ENCODE results near the gene PM20D1. TPM values are rescaled to one million over a fixed set of nuclear protein-coding genes. Genes with fewer than 3 reads are reported as not detected.
A peak's percentile ranks its signal among the peaks of the same experiment; 100 is the strongest.

PM20D1 gene
- total and polyA plus RNA-seq, 2 donors from 2014 or later: 0.69 to 1.6 TPM

GRCh38 chr1:205812878-205813754 is 36.8 kb downstream of the PM20D1 start, which contains the start of gene SLC41A1:
TSS of gene SLC41A1 (minus strand) at chr1:205813198. CDS start at chr1:205810441, 2,757 bp downstream.
- TF ChIP-seq CTCF (IDR thresholded peaks at IDR 0.05; ENCODE audit: borderline replicate concordance, extremely low read depth, insufficient read depth): no peak
- FAIRE-seq (no peak), DNase-seq (peak; percentile 94 to 97 (median 96))
- intact Hi-C loops (cut with DNase I): no loop called here
- peak within 1 kb of the TSS; percentile 39 to 80 (median 66) for H3K9ac ChIP-seq (ENCODE audit: low read length in 3 of 3)
- peaks cover 0 to 24% (median 24%) of the 10 kb centered on the region in 3 donors for H3K4me1 ChIP-seq (ENCODE audit: control insufficient read depth in 2 of 3, insufficient read depth in 2 of 3, low read depth in 1 of 3, low read length in 3 of 3)
- peaks cover 0 to 4% (median 0%) of the 10 kb centered on the region in 3 donors for H3K36me3 ChIP-seq (ENCODE audit: control insufficient read depth in 2 of 3, insufficient read depth in 3 of 3, low read length in 3 of 3)
- no peaks in the 10 kb centered on the region for H3K9me3 ChIP-seq (ENCODE audit: control insufficient read depth in 2 of 3, insufficient read depth in 1 of 3, low read length in 3 of 3)
- H3K27me3 ChIP-seq (ENCODE audit: control insufficient read depth, insufficient read depth, low read length): no peaks in the 10 kb centered on the region
- peak within 1 kb of the TSS; percentile 75 to 85 for H3K27ac ChIP-seq (ENCODE audit: low read depth in 2 of 2, low read length in 2 of 2)
- peak within 1 kb of the TSS; percentile 69 to 92 (median 81) for H3K4me3 ChIP-seq (ENCODE audit: low read length in 3 of 3)

DNA sequence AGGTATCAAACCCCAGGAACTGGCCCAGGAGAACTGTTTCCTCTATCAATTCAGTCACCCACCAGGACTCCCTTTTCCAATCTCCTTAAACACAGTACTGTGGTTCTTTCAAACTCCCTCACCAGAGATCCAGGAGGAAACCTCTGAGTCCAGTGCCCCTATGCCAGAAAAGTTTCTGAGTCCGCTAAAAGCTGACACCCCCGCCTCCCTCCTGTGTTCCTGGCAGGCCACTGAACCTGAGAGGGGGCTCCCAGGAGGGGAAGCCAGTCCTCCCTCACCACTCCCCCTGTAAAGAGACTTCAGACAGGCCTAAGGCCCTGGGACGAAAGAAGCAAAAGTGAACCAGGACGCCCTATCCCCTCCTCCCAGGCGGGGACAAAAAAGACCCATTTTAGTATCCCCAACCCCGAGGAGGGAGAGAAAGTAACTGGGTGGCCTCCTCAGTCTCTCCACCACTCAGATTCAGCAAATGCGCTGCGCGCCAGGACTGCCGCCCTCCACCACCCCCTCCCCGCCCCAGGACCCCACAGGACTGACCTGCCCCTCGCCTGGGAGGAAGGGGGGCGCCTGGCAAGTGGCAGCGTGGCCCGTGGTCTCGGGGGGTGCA is 37.6 kb downstream of the PM20D1 start:
- H3K36me3 ChIP-seq (ENCODE audit: control insufficient read depth in 2 of 3, insufficient read depth in 3 of 3, low read length in 3 of 3): peaks cover 0 to 4% (median 0%) of the 10 kb centered on the region in 3 donors
- no peaks in the 10 kb centered on the region for H3K27me3 ChIP-seq (ENCODE audit: control insufficient read depth, insufficient read depth, low read length)
- H3K27ac ChIP-seq (ENCODE audit: low read depth in 2 of 2, low read length in 2 of 2): peak overlapping the region; percentile 75 to 85
- no peaks in the 10 kb centered on the region for H3K9me3 ChIP-seq (ENCODE audit: control insufficient read depth in 2 of 3, insufficient read depth in 1 of 3, low read length in 3 of 3)
- peak overlapping the region; percentile 64 to 92 (median 81) for H3K4me3 ChIP-seq (ENCODE audit: low read length in 3 of 3)
- DNase-seq: peak in 4 of 5 donors; percentile 64 to 71 (median 69)
- intact Hi-C loops (cut with DNase I): no loop called here
- no peak for FAIRE-seq
- H3K4me1 ChIP-seq (ENCODE audit: control insufficient read depth in 2 of 3, insufficient read depth in 2 of 3, low read depth in 1 of 3, low read length in 3 of 3): peaks cover 0 to 24% (median 24%) of the 10 kb centered on the region in 3 donors
- no peak for TF ChIP-seq CTCF (IDR thresholded peaks at IDR 0.05; ENCODE audit: borderline replicate concordance, extremely low read depth, insufficient read depth)
- H3K9ac ChIP-seq (ENCODE audit: low read length in 3 of 3): peak overlapping the region; percentile 38 to 80 (median 66)

DNA sequence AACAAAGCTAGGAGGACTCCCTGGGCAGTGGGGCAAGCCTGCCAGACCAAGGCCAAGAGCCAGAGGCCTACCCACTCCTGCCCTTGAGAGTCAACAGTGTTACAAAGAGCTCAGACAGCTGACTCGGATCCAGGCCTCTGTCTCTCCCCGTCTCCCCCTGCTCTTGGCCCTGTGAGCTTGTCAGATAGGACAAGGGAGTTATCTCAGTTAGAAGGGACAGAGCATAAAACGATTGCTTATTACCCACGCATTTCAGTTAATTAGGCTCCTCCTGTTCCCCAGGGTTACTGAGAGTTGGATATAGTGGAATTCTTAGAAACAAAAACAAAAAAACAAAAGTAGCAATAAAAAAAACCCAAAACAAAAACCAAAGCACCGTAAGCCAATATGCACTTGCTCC is 38.3 kb downstream of the PM20D1 start:
- intact Hi-C loops (cut with DNase I): no loop called here
- Histone ChIP-seq H3K27me3 (ENCODE audit: control insufficient read depth, insufficient read depth, low read length) (no peaks in the 10 kb centered on the region), H3K9me3 (ENCODE audit: control insufficient read depth in 2 of 3, insufficient read depth in 1 of 3, low read length in 3 of 3) (no peaks in the 10 kb centered on the region), H3K4me3 (ENCODE audit: low read length in 3 of 3) (peak overlapping the region; percentile 64 to 92 (median 81)), H3K36me3 (ENCODE audit: control insufficient read depth in 2 of 3, insufficient read depth in 3 of 3, low read length in 3 of 3) (peaks cover 0 to 4% (median 0%) of the 10 kb centered on the region in 3 donors), H3K4me1 (ENCODE audit: control insufficient read depth in 2 of 3, insufficient read depth in 2 of 3, low read depth in 1 of 3, low read length in 3 of 3) (peaks cover 0 to 28% (median 24%) of the 10 kb centered on the region in 3 donors), H3K9ac (ENCODE audit: low read length in 3 of 3) (peak overlapping the region in 1 of 3 donors; percentile 80), H3K27ac (ENCODE audit: low read depth in 2 of 2, low read length in 2 of 2) (peak overlapping the region in 1 of 2 donors; percentile 85)
- DNase-seq (peak in 1 of 5 donors; percentile 53), FAIRE-seq (no peak)
- TF ChIP-seq CTCF (IDR thresholded peaks at IDR 0.05; ENCODE audit: borderline replicate concordance, extremely low read depth, insufficient read depth): no peak

Data from kidney (tissue), 14 donors.